Astrocyte (in vitro differentiated cells and primary cell): ENCODE results near the gene SUGCT. TPM values are rescaled to one million over a fixed set of nuclear protein-coding genes. Genes with fewer than 3 reads are reported as not detected.

Experiments used
- DNase-seq: peaks from one replicate; pipeline ENCODE4 v3.0.0-alpha.2; 2010; ENCODE audit warnings: low read depth
- FAIRE-seq: peaks from 2 replicates; lab custom pipeline; 2011; peaks lifted over from hg19 to GRCh38; lab: Jason Lieb, UNC
- H2AFZ ChIP-seq: 2 replicates; pipeline ENCODE4 v1.6.0; 2012; ENCODE audit warnings: low read depth, low read length, inconsistent platforms
- H3K27ac ChIP-seq: 2 replicates; pipeline ENCODE4 v1.5.1; 2011; ENCODE audit warnings: low read depth, low read length, inconsistent platforms
- H3K27me3 ChIP-seq: 2 replicates; pipeline ENCODE4 v1.6.0; 2011; ENCODE audit warnings: low read length, inconsistent platforms; ENCODE audit not compliant: insufficient read depth
- H3K36me3 ChIP-seq: 2 replicates; pipeline ENCODE4 v1.5.1; 2011; ENCODE audit warnings: low read length, inconsistent platforms; ENCODE audit not compliant: insufficient read depth
- H3K4me1 ChIP-seq: 2 replicates; pipeline ENCODE4 v1.5.1; 2011; ENCODE audit warnings: low read length, inconsistent platforms; ENCODE audit not compliant: insufficient read depth
- H3K4me2 ChIP-seq: 2 replicates; pipeline ENCODE4 v1.6.0; 2012; ENCODE audit warnings: low read length, inconsistent platforms
- H3K4me3 ChIP-seq: 2 replicates; pipeline ENCODE4 v1.5.1; 2011; ENCODE audit warnings: low read depth, mild to moderate bottlenecking, low read length, inconsistent platforms; ENCODE audit not compliant: insufficient read depth
- H3K79me2 ChIP-seq: 2 replicates; pipeline ENCODE4 v1.6.0; 2012; ENCODE audit warnings: mild to moderate bottlenecking, low read length, inconsistent platforms; ENCODE audit not compliant: insufficient read depth
- H3K9ac ChIP-seq: 2 replicates; pipeline ENCODE4 v1.6.0; 2012; ENCODE audit warnings: mild to moderate bottlenecking, low read length, inconsistent platforms
- H3K9me3 ChIP-seq: 2 replicates; pipeline ENCODE4 v1.5.1; 2012; ENCODE audit warnings: low read depth, mild to moderate bottlenecking, low read length, inconsistent platforms; ENCODE audit not compliant: insufficient read depth
- H4K20me1 ChIP-seq: 2 replicates; pipeline ENCODE4 v1.6.0; 2012; ENCODE audit warnings: low read length, inconsistent platforms; ENCODE audit not compliant: insufficient read depth
- H3K27ac Mint-ChIP-seq: one replicate; pipeline ENCODE4 v1.8.0; 2021; ENCODE audit warnings: mild to moderate bottlenecking, mixed read lengths; ENCODE audit not compliant: unreplicated experiment
- H3K27me3 Mint-ChIP-seq: one replicate; pipeline ENCODE4 v1.8.0; 2021; ENCODE audit warnings: low read depth, mixed read lengths; ENCODE audit not compliant: unreplicated experiment
- H3K36me3 Mint-ChIP-seq: one replicate; pipeline ENCODE4 v1.8.0; 2021; ENCODE audit warnings: low read depth, mixed read lengths; ENCODE audit not compliant: unreplicated experiment
- H3K4me1 Mint-ChIP-seq: one replicate; pipeline ENCODE4 v1.8.0; 2021; ENCODE audit warnings: low read depth, mixed read lengths; ENCODE audit not compliant: unreplicated experiment
- H3K4me3 Mint-ChIP-seq: one replicate; pipeline ENCODE4 v1.8.0; 2021; ENCODE audit warnings: mild to moderate bottlenecking, moderate library complexity, mixed read lengths; ENCODE audit not compliant: unreplicated experiment
- H3K9me3 Mint-ChIP-seq: one replicate; pipeline ENCODE4 v1.8.0; 2021; ENCODE audit warnings: mild to moderate bottlenecking, mixed read lengths; ENCODE audit not compliant: unreplicated experiment
- EZH2 ChIP-seq: IDR thresholded peaks from 2 replicates; pipeline ENCODE4 v1.6.1; 2012; ENCODE audit warnings: mild to moderate bottlenecking, low read length, inconsistent platforms; ENCODE audit not compliant: insufficient read depth
- total RNA-seq: library from RNA; stranded (reverse); gene quantifications from 2 replicates; pipeline ENCODE4 v1.2.1, GENCODE V29; 2021
- TF ChIP-seq, protein P1 (sequence below): IDR thresholded peaks from 2 replicates; pipeline ENCODE4 v1.5.1; 2011; ENCODE audit warnings: low read depth, mild to moderate bottlenecking, inconsistent platforms, low read length, moderate library complexity; ENCODE audit not compliant: insufficient read depth

Gene SUGCT
- total RNA-seq, 1 donor from 2014 or later = 15.5 TPM

DNA sequence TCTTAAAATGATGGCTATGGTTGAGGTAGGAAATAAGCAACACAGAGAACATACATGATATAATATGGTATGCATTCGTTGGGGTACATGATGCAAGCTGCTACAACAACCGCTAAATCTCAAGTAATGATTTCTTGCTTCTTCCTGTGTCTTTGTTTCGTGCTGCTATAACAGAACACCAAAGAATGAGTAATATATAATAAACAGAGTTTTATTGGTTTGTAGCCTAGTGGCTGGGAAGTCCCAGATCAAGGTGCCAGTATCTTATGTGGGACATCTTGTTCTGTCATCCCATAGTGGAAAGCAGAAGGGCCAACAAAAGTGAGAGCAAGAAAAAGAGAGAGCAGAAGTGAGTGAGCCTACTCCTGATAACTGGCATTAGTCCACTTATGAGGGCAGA is 689.7 kb downstream of the SUGCT start:
- TF ChIP-seq EZH2 = no peak
- TF ChIP-seq, protein P1, sequence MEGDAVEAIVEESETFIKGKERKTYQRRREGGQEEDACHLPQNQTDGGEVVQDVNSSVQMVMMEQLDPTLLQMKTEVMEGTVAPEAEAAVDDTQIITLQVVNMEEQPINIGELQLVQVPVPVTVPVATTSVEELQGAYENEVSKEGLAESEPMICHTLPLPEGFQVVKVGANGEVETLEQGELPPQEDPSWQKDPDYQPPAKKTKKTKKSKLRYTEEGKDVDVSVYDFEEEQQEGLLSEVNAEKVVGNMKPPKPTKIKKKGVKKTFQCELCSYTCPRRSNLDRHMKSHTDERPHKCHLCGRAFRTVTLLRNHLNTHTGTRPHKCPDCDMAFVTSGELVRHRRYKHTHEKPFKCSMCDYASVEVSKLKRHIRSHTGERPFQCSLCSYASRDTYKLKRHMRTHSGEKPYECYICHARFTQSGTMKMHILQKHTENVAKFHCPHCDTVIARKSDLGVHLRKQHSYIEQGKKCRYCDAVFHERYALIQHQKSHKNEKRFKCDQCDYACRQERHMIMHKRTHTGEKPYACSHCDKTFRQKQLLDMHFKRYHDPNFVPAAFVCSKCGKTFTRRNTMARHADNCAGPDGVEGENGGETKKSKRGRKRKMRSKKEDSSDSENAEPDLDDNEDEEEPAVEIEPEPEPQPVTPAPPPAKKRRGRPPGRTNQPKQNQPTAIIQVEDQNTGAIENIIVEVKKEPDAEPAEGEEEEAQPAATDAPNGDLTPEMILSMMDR = no peak
- Histone ChIP-seq H3K27me3 (no peaks in the 10 kb centered on the region), H3K9me3 (no peaks in the 10 kb centered on the region), H4K20me1 (no peaks in the 10 kb centered on the region), H3K4me2 (no peak overlapping the region), H3K4me3 (no peak overlapping the region), H3K79me2 (no peaks in the 10 kb centered on the region), H3K36me3 (no peaks in the 10 kb centered on the region), H2AFZ (no peak overlapping the region), H3K27ac (no peak overlapping the region), H3K9ac (no peak overlapping the region), H3K4me1 (peaks cover 30% of the 10 kb centered on the region)
- peaks cover 8% of the 10 kb centered on the region for H3K9me3 Mint-ChIP-seq
- FAIRE-seq (no peak), DNase-seq (no peak)
- H3K4me1 Mint-ChIP-seq = peaks cover 31% of the 10 kb centered on the region
- no peak overlapping the region for H3K27ac Mint-ChIP-seq
- no peaks in the 10 kb centered on the region for H3K27me3 Mint-ChIP-seq
- H3K36me3 Mint-ChIP-seq = peaks cover 2% of the 10 kb centered on the region
- H3K4me3 Mint-ChIP-seq = no peak overlapping the region

DNA sequence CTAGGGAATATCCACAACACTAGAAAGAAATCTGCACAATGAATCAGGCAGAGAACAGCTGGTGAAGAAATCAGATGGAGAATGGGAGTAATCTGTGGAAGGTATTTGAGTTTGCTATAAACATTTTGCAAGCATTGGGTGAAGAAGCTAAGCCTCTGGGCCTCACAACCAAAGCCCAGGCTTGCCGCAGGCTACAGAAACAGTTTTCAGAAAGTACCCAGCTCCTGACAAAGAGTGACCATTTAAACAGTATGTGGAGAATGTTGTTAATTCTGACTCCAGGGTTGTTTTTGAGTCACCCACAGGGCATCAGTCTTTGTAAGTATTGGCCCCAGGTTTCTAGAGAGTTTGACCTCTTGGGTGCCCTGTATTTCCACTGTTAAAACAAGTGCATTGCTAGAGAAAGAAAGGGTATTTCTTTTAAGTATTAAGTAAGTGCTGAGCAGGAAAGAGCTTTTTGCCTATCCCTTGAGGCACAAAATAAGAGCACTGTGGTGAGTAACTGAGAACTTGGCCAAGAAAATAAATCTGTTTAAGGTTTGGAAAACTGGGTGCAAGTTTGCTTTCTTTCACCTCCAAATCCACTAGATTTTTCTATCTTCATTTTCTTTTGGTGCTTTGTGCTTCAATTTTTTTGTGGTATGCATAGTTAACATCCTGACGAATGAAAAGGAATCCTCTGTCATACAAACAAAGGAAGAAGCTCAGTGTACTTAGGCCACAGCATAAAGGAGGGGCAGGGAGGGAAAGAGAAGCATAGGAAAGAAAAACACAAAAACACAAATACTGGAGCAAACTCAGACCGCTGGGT is 691.8 kb downstream of the SUGCT start:
- H3K4me1 ChIP-seq = peaks cover 30% of the 10 kb centered on the region
- Mint-ChIP-seq H3K27ac (peak overlapping the region; percentile 92), H3K9me3 (peaks cover 8% of the 10 kb centered on the region), H3K4me1 (peaks cover 31% of the 10 kb centered on the region), H3K27me3 (no peaks in the 10 kb centered on the region), H3K4me3 (no peak overlapping the region), H3K36me3 (peaks cover 2% of the 10 kb centered on the region)
- peak overlapping the region; percentile 63 for H2AFZ ChIP-seq
- peak overlapping the region; percentile 70 for H3K4me2 ChIP-seq
- H3K36me3 ChIP-seq = no peaks in the 10 kb centered on the region
- H3K27me3 ChIP-seq = no peaks in the 10 kb centered on the region
- H4K20me1 ChIP-seq = no peaks in the 10 kb centered on the region
- H3K79me2 ChIP-seq = no peaks in the 10 kb centered on the region
- H3K27ac ChIP-seq = peak overlapping the region; percentile 76
- H3K9ac ChIP-seq = peak overlapping the region; percentile 75
- no peak overlapping the region for H3K4me3 ChIP-seq
- TF ChIP-seq, protein P1 = no peak
- TF ChIP-seq EZH2 = no peak
- FAIRE-seq (peak; percentile 81), DNase-seq (peak; percentile 54)
- no peaks in the 10 kb centered on the region for H3K9me3 ChIP-seq
